ENCODE measurements around the gene PNMA1. TPM values are rescaled to one million over a fixed set of nuclear protein-coding genes. Genes with fewer than 3 reads are reported as not detected.

The PNMA1 gene
- total and polyA plus RNA-seq, 9 of the 15 experiments (the other 6 are each of a cell fraction or from before 2014, with no cell fraction given): 1.7 to 26.4 (median 8.7) TPM

DNA sequence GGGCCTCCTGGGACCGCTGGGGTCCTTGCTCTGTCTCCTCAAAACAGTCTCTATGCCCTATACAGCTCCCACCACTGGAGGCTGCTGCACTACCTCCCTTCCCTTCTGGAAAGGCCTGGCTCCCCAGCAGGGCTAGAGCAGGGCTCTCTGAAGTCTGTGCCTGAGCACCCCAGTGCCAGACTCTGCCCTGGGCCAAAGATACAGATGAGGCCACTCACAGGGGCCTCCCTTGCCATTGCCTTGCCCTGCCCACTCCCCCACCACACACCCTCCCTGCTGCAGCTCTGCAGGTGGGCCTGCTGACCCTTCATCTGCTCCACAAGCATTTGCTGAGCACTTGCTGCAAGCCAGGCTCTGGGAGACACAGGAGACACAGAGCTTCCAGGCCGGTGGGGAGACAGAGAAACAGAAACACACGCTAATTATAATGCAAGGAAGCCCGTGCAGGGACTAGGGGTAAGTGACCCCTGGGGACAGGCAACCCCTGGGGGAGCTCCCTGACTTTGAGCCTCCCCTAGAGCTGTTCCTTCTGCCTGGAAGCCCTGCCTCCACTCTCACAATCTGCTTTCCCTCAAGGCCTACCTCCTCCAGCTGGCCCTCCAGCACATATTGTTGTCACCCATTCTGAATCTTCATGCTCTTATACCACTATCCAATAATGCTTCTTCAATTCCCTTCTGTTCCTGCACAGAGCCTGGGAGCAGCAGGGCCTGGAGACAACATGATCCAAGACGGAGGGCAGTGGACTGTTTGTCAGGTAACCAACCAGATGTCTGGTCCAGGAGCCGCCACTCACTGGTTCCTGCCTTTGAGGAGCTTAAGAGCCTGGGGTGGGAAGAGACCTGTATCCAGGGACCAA is 32.6 kb upstream of the PNMA1 start:
- Histone ChIP-seq H4K20me1 (replicated peaks; ENCODE audit: control insufficient read depth, insufficient read depth, low read length) (peaks cover 11% of the 10 kb centered on the region), H3K4me3 (no peak overlapping the region), H3K36me3 (ENCODE audit: control insufficient read depth, insufficient read depth, low read length) (peaks cover 39% of the 10 kb centered on the region; the same call in 2 of the 3 replicates), H3K9me3 (replicated peaks; ENCODE audit: control insufficient read depth, insufficient read depth, low read depth, low read length) (no peaks in the 10 kb centered on the region), H3K9ac (ENCODE audit: insufficient read depth in 1 of 2, low read depth in 2 of 2, low read length in 2 of 2) (peak overlapping the region; percentile 8 to 85; a peak in 3 of 4 replicates), H3K27ac (ENCODE audit: extremely low read depth, low read depth, low read length) (peak overlapping the region; percentile 36; the same call in 2 of the 3 replicates), H3K4me1 (replicated peaks in 1 of 2; ENCODE audit: control insufficient read depth in 2 of 2, insufficient read depth in 2 of 2, low read length in 2 of 2) (peaks cover 62 to 74% of the 10 kb centered on the region in 2 experiments), H3K4me2 (ENCODE audit: insufficient read depth, low read length) (peak overlapping the region; percentile 37; the same call in 1 of the 2 replicates), H2AFZ (ENCODE audit: low read depth, low read length) (no peak overlapping the region), H3K9me1 (ENCODE audit: control insufficient read depth, insufficient read depth, low read length) (no peaks in the 10 kb centered on the region), H3K27me3 (ENCODE audit: control insufficient read depth in 2 of 2, insufficient read depth in 2 of 2, low read length in 2 of 2) (no peaks in the 10 kb centered on the region), H3K79me2 (ENCODE audit: control insufficient read depth, insufficient read depth, low read length) (peaks cover 100% of the 10 kb centered on the region)
- ChIA-PET POLR2A (interaction anchor here (1.5 to 6.8 kb wide), 3 partner anchors 7 to 39 kb away, joined by 6 to 80 read pairs (median 7); no protein-coding TSS in a partner anchor), CTCF (ENCODE audit: low intra/inter-chr PET ratio) (no interaction called here)
- FAIRE-seq (peak; percentile 32), DNase-seq (ENCODE audit: extremely low read depth in 1 of 4, low spot score in 3 of 4) (no peak), ATAC-seq (peak; percentile 27)
- intact Hi-C loops (cut with micrococcal nuclease): no loop called here
- in situ Hi-C loops (cut with MboI): no loop called here
- no TSS peak for BruUV-seq (replicated peaks)
- 66% methylated on average over 6 of the region's 6 CpGs for WGBS (ENCODE audit: insufficient coverage, low coverage, missing lambda C conversion rate)
- TF ChIP-seq, protein P1, sequence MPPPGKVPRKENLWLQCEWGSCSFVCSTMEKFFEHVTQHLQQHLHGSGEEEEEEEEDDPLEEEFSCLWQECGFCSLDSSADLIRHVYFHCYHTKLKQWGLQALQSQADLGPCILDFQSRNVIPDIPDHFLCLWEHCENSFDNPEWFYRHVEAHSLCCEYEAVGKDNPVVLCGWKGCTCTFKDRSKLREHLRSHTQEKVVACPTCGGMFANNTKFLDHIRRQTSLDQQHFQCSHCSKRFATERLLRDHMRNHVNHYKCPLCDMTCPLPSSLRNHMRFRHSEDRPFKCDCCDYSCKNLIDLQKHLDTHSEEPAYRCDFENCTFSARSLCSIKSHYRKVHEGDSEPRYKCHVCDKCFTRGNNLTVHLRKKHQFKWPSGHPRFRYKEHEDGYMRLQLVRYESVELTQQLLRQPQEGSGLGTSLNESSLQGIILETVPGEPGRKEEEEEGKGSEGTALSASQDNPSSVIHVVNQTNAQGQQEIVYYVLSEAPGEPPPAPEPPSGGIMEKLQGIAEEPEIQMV (tag; conservative IDR thresholded peaks at IDR 0.05; ENCODE audit: low read depth): no peak
- TF ChIP-seq ZKSCAN1 (IDR thresholded peaks at IDR 0.05; ENCODE audit: low read depth, low read length): no peak
- no peak for TF ChIP-seq ZSCAN32 (CRISPR knock-in tag; IDR thresholded peaks at IDR 0.05)
- no peak for TF ChIP-seq ZNF274 (IDR thresholded peaks at IDR 0.05; ENCODE audit: borderline replicate concordance, low read depth, low read length)
- no peak for TF ChIP-seq GTF2F1 (IDR thresholded peaks at IDR 0.05; ENCODE audit: low read depth, low read length)
- TF ChIP-seq, protein P2, sequence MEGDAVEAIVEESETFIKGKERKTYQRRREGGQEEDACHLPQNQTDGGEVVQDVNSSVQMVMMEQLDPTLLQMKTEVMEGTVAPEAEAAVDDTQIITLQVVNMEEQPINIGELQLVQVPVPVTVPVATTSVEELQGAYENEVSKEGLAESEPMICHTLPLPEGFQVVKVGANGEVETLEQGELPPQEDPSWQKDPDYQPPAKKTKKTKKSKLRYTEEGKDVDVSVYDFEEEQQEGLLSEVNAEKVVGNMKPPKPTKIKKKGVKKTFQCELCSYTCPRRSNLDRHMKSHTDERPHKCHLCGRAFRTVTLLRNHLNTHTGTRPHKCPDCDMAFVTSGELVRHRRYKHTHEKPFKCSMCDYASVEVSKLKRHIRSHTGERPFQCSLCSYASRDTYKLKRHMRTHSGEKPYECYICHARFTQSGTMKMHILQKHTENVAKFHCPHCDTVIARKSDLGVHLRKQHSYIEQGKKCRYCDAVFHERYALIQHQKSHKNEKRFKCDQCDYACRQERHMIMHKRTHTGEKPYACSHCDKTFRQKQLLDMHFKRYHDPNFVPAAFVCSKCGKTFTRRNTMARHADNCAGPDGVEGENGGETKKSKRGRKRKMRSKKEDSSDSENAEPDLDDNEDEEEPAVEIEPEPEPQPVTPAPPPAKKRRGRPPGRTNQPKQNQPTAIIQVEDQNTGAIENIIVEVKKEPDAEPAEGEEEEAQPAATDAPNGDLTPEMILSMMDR (IDR thresholded peaks at IDR 0.05 in 2 of 3, conservative IDR thresholded peaks at IDR 0.05 in 1 of 3; ENCODE audit: insufficient read depth in 2 of 3, low read depth in 1 of 3, low read length in 3 of 3): peak; percentile 31 to 46 (median 32); a peak in 2 of 6 replicates
- TF ChIP-seq RBFOX2 (IDR thresholded peaks at IDR 0.05; ENCODE audit: low read depth, low read length): peak; percentile 34; the same call in 1 of the 2 replicates
- no peak for TF ChIP-seq JUND (IDR thresholded peaks at IDR 0.05; ENCODE audit: borderline replicate concordance, low read depth, low read length)
- no peak for TF ChIP-seq JUND (tag; IDR thresholded peaks at IDR 0.05; ENCODE audit: borderline replicate concordance, low read depth, low read length)
- TF ChIP-seq, protein P3, sequence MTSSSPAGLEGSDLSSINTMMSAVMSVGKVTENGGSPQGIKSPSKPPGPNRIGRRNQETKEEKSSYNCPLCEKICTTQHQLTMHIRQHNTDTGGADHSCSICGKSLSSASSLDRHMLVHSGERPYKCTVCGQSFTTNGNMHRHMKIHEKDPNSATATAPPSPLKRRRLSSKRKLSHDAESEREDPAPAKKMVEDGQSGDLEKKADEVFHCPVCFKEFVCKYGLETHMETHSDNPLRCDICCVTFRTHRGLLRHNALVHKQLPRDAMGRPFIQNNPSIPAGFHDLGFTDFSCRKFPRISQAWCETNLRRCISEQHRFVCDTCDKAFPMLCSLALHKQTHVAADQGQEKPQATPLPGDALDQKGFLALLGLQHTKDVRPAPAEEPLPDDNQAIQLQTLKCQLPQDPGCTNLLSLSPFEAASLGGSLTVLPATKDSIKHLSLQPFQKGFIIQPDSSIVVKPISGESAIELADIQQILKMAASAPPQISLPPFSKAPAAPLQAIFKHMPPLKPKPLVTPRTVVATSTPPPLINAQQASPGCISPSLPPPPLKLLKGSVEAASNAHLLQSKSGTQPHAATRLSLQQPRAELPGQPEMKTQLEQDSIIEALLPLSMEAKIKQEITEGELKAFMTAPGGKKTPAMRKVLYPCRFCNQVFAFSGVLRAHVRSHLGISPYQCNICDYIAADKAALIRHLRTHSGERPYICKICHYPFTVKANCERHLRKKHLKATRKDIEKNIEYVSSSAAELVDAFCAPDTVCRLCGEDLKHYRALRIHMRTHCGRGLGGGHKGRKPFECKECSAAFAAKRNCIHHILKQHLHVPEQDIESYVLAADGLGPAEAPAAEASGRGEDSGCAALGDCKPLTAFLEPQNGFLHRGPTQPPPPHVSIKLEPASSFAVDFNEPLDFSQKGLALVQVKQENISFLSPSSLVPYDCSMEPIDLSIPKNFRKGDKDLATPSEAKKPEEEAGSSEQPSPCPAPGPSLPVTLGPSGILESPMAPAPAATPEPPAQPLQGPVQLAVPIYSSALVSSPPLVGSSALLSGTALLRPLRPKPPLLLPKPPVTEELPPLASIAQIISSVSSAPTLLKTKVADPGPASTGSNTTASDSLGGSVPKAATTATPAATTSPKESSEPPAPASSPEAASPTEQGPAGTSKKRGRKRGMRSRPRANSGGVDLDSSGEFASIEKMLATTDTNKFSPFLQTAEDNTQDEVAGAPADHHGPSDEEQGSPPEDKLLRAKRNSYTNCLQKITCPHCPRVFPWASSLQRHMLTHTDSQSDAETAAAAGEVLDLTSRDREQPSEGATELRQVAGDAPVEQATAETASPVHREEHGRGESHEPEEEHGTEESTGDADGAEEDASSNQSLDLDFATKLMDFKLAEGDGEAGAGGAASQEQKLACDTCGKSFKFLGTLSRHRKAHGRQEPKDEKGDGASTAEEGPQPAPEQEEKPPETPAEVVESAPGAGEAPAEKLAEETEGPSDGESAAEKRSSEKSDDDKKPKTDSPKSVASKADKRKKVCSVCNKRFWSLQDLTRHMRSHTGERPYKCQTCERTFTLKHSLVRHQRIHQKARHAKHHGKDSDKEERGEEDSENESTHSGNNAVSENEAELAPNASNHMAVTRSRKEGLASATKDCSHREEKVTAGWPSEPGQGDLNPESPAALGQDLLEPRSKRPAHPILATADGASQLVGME (CRISPR knock-in tag; IDR thresholded peaks at IDR 0.05): no peak
